CD4-positive, alpha-beta T cell treated with Interleukin-17A for 4 hours (primary cell): ENCODE results near the gene RAB23.

Source experiments
- DNase-seq: peaks from one replicate; pipeline ENCODE4 v3.0.0-alpha.2; 2020; ENCODE audit warnings: mixed read lengths

Gene RAB23

DNA sequence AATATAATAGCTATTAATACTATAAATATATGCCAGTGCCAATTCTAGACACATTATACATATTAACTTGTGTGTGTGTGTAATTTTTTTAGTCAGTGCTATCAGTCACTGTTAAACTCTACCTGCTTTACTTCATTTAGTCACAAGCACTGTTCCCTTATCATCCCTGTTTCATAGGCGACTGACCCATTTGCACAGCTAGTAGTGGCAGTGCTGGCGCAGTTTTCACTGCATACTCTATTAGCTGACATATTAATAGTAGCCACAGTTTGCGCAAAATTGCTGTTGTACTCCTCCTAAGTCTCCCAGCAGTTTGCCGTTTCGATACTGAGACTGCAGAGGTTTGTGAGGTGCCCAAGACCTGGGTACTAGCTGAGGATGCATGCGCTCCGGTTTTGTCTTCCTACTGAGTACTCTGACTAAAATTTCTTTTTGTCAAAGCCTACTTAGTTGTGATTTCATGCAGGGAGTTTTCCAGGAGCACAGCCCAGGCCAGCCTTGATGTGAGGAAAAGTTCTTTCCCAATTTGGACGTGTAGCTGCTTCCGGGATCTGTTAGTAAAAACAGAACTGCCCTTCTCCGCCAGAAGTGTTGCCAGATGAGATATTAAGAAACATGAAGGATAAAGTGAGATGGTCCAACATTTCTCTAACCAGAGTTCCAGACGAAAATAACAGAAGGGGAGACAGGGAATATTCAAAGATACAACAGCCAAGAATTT is 44.4 kb downstream of the RAB23 start:
- DNase-seq = no peak

DNA sequence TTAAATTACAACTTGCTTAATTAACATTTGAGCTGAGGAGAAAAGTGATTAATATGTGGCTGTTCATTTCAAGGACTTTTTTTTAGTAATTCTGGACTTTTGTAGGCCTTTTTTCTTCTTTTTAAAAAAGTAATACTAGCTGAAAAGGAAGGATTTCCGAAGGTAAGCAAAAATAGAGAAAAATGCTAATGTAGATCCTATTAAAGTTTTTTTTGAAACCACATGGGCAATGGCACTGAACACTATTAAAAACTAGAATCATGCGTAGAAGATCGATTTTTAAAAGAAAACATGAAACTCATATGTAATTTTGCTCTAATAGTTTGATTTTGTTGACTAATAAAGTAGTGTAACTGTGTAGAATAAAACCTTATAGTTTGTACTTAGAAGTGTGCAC is 47.6 kb downstream of the RAB23 start:
- no peak for DNase-seq

DNA sequence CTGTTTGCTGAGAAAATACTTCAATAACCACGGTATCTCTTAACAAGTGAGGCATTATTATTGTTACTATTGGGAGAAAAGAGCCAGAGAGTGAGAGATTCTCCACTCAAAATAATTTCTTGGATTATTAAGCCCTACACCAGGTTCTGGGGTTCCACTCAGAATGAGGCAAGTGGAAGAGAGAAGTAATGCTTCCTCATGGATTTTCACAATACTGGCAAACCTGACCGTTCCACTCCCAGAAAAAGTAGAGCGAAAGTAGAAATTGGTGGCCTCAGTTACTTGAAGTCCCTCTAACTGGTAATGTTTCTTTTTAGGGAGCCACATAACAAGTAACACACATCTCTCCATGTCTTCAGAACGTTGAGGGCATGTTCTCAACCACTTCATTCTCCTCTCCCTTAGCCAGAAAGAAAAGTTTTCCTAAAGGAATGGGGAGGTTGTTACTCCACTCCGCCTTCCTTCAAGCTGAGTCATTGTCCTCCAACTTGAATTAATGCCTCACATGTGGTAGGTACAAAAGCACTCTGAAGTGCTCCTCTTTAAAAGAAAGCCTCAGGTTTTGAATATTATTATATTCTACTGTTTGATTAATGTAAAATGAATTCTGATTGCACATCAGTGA is 48.1 kb downstream of the RAB23 start:
- no peak for DNase-seq

DNA sequence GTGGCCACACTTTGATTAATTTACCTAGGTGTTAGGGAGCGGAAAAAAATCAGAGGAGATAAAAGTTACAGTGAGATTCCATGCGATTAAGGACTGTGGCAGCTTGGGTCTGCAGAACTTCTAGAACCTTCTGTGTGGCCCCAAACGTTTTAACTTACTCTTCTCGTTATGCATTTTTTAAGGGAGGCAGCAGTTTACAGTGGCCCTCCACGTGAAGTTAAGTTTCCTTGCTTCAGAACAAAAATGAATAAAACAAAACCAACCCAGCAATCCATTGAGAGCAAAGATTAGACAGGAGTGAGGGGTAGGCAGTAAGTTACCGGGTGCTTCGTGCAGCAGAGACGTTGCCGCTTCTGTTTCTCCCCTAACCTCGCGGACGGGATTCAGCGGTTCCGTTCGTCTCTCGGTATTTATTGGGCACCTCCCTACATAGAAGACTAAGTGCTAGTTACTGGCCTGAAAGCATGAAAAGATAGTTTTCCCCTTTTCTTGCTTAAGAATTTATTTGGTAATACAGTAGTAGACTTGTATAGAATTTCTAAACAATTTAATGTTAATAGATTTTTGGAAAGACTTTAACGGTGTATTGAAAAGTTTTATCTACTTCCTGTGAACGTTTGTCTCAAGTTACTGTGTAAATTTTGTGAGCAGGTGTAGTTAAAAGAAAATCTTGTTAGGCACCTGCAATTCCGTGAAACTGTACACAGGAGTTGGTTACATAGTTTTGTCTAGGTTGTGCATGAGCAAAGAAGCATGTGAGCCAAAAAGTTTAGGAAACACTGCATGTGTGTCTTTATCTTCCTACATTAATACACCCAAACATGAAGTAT is 48.8 kb downstream of the RAB23 start:
- peak; percentile 47 for DNase-seq

DNA sequence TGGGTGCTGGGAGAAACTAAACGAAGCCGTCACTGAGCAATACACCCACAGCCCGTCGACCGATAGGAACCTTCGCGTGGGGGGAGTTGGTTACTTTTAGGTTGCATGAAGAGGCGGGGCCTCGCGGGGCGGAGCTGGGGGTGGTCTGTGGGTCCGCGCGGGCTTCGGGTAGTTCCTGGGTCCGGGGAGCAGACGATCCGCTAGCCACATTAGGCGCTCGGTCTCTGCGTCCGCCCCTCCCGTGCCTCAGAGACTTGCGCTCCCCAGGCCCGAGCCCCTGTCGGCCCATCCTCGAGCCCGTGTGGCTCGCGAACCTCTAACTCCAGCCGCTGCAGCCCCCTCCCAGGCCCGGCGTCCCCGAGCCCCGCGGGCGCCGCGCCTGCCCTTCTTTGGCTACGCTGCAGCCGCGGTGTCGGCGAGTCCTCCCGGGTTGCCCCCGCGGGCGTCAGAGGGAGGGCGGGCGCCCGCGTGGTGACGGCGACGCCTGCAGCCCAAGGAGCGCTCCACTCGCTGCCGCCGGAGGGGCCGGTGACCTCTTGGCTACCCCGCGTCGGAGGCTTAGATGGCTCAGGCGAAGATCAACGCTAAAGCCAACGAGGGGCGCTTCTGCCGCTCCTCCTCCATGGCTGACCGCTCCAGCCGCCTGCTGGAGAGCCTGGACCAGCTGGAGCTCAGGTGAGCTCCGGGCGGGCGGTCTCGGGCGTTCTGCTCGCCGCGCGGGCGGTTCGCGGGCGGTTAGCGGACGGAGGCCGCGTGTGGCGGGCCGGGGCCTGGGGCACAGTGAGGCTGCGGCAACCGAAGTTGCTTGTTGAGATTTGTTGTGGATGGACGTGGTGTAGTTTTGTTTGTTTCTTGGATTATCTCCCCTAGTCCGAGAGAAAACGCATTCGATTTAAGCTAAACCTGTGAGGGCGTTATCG is 49.7 kb downstream of the RAB23 start, which contains the start of gene BAG2:
TSS of gene BAG2 (plus strand) at position 191 of the 920 bp plus-strand sequence. CDS start at position 563, 372 bp downstream.
- DNase-seq = peak; percentile 93

DNA sequence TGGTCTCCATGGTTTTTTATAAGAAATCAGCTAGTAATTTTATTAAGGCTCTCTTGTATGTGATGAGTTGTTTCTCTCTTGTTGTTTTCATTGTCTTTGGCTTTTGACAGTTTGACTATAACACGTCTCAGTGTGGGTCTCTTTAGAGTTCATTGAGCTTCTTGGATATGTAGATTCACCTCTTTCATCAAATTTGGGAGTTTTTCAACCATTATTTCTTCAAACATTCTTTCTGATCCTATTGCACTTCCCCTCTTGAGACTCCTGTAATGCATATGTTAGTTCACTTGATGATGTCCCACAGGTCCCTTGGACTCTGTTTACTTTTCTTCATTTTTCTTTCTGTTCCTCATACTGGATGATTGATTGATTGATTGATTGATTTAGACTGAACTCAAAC is 57.0 kb downstream of the RAB23 start:
- DNase-seq = no peak

DNA sequence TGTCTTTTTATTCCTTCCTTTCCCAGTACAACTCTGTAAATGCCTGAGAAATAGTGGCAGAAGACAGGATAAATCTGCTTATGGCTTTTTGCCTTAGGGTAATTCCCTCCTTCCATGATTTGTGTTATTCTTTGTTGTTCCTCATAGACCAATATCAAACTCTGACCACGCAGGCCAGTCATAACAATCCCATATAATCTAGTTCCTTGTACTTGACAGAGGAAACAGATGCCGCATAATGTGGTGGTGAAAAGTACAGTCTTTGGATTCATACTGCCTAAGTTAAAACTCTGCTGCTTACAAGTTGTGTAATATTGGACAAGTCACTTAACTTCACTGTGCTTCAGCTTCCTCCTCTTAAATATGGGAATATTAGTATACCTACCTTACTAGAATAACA is 58.2 kb downstream of the RAB23 start:
- no peak for DNase-seq

DNA sequence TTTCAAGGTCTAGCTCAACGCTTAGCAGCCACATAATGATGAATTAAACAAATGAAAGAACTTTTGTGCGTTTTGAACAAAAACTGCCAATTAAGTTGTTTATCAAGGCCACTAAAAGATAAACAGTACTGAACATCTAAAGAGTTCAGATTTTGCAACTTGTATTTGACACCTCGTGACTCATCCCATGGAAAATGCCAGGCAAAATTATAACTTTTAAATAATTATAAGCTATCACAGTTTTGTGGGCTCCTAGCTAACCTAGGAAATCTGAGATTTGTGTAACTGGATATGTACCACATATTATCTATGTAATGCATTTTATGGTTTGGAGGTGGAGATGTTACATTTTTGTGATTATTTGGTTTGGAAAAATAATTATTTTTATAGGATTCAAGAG is 59.6 kb downstream of the RAB23 start:
- DNase-seq = no peak

DNA sequence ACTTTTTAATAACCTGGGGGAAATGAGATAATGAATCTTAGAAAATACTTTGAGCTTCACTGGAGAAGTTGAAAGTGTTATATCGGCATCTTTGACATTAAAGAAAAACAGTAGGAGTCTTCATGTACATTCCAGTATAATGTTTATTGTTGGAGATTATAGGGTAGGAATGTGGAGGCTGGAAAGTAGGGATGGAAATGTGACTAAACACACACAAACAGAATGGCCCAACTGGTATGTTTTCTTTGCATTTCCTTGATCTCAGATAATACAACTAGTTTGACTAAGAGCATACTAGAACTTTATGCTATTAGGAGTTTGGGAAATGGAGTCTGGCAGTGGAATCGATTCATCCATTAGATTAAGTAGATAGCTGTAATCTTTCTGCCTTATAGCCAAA is 60.1 kb downstream of the RAB23 start:
- no peak for DNase-seq

DNA sequence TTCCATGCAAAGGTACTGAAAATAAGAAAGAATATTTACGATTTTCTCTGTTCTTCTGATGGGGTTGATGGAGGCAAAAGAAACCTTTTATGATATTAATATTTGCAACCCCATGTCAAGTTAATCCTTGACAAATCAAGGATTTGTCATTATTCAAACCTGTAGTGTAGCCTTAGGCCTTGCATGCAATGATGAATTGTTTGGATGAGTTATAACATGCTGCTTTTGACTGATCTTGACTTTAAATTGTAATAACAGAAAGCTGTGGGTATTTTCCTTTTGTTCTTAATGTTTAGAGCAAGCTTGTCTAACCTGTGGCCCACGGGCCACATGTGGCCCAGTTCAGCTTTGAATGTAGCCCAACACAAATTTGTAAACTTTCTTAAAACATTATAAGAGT is 63.0 kb downstream of the RAB23 start:
- DNase-seq = no peak

DNA sequence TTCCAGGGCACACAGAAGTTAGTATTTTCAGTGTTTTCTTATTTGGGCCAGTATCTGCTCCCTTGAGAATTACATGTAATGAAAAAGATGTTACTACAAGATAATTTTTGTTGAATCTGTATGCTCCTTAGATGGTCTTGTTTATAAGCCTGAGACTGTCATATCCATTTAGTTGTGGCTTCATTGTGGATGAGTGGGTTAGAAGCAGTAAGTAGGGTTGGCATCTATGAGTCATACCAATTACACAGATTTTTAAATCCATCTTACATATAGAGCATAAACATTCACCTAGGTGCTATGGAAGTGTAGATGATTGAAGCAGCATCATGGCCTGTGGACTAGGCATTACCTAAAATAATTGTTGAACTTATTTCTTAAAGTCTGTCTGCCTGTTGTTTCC is 63.4 kb downstream of the RAB23 start:
- no peak for DNase-seq

DNA sequence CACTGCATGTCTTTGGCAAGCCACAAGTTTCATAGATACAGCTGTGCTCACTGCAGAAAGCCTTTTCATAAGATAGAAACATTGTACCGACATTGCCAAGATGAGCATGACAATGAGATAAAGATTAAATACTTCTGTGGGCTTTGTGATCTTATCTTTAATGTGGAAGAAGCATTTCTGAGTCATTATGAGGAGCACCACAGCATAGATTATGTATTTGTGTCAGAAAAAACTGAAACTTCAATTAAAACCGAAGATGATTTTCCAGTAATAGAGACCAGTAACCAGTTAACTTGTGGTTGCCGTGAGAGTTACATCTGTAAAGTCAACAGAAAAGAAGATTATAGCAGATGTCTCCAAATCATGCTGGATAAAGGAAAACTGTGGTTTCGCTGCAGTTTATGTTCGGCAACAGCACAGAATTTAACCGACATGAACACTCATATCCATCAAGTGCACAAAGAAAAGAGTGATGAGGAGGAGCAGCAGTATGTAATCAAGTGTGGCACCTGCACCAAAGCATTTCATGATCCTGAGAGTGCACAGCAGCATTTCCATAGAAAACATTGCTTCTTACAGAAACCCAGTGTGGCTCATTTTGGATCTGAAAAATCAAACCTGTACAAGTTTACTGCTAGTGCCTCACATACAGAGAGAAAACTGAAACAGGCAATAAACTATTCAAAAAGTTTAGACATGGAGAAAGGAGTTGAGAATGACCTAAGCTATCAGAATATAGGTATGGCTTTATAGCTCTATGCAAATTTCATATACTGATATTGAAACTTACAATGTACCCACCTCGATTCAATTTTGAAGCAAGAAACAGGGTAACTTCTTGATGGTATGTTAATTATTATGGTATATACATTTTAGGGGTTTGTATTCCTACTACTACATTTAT is 73.9 kb downstream of the RAB23 start:
- no peak for DNase-seq

DNA sequence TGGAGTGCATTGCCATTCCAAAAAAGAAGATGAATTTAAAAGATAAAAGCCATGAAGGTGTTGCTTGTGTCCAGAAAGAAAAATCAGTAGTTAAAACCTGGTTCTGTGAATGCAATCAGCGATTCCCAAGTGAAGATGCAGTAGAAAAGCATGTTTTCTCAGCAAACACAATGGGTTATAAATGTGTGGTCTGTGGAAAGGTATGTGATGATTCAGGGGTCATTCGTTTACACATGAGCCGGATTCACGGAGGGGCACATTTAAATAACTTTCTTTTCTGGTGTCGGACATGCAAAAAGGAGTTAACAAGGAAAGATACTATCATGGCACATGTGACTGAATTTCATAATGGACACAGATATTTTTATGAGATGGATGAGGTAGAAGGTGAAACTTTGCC is 74.7 kb downstream of the RAB23 start:
- DNase-seq = no peak

DNA sequence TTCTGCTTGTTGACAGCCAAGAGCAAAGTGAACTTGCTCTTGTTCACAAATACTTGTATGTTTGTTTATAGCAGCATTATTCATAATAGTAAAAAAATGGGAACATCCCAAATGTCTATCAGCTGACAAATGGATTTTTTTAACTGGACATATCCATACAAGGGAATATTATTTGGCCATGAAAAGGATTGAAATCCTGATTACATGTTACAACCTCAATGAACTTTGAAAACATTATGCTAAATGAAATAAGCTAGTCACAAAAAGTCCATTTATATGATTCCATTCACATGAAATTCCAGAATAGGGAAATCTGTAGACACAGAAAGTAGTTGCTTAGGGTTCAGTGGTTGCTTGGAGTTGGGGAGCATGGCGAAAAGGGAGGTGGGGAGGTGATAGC is 78.4 kb downstream of the RAB23 start:
- no peak for DNase-seq

DNA sequence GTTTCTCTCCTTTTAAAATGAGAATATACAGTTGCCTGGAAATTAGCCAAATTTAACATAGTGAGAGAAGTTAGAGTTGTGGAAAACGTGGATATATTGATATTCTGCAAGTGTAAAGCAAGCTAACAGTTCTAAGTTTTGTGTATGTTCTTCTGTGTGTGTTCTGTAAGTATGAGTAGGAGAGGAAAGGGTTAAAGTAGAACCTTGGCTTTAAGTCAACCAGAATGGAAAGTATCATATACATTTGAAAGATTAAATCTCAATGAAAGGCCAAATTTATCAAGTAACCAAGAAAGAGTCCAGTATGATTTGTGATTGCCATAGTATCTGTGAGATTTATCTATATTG is 80.0 kb downstream of the RAB23 start:
- DNase-seq = no peak

DNA sequence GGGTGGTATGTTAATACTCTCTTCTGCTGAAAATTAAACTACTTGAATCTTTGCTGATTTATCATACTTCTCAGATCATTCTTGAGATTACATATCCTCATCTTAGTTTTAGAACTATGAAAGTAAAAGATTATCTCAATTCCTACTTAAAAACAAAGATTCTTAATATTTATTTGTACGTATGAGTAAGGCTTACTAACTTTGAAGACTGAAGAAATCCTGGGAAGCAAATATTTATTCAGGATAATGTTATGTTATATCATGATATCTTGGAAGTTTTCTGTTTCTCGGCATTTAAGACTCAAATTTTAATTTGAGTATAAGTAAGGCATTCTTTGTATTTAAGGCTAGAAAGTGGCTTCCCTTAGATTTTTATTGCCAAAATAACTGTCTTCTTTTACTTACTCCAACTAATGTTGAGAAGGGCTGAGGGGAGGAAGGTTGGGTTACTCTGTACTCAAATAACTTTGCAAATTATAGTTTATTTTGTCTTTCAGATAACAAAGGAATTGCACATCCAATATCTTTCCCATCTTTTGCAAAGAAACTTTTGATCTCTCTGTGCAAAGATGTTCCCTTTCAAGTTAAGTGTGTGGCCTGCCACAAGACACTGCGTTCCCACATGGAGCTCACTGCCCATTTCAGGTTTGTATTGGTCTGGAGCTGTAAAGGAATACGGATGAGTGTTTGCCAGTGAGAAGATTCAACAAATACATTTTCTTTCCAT is 80.5 kb downstream of the RAB23 start:
- no peak for DNase-seq

DNA sequence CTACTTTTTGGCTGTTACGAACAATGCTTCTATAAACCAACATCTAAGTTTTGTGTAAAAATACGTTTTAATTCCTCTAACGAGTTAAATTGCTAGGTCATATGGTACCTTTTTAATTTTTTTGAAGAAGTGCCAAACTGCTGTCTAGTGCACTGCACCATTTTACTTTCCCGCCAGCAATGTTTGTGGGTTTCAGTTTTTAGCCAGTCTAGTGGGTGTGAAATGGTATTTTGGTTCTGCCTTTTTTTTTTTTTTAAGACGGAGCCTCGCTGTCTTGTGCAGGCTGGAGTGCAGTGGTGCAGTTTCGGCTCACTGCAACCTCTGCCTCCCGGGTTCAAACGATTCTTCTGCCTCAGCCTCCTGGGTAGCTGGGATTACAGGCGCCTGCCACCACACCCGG is 84.1 kb downstream of the RAB23 start:
- DNase-seq = no peak

DNA sequence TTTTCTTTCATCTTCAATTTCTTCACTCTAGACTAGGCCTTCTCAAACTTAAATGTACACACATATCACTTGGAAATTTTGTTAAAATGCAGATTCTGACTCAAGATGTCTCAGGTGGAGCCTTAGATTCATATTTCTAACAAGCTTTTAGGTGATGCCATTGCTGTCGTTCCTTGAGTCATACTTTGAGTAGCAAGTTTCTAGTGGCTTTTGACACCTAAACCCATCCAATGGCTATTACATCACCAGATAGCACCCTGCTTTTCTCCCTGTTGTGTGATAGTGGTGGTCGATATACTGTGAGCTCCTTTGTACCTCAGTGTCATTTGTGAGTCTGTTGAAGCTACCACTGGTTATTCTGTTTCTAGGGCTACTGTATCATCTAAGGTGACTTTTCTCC is 84.8 kb downstream of the RAB23 start:
- DNase-seq = no peak
